Glomerular endothelial cell (primary cell): ENCODE measurements around the gene HSPA12A. TPM values are rescaled to one million over a fixed set of nuclear protein-coding genes. Genes with fewer than 3 reads are reported as not detected.
"Not testable (repeated sequence)": the region's sequence is repeated elsewhere in the genome, so short reads cannot be mapped to it uniquely, and the experiment has no call there.

ENCODE experiments used
- DNase-seq: peaks from one replicate; pipeline ENCODE4 v3.0.0-alpha.2; 2011; ENCODE audit warnings: low read depth, low spot score; ENCODE audit errors: extremely low read depth
- total RNA-seq: library from RNA; depleted of rRNA; stranded (reverse); fragments of >200 nt; gene quantifications from 2 replicates; pipeline ENCODE4 v1.2.3, GENCODE V29; 2015

HSPA12A gene
- total RNA-seq, 1 donor from 2014 or later, result 0.76 TPM

DNA sequence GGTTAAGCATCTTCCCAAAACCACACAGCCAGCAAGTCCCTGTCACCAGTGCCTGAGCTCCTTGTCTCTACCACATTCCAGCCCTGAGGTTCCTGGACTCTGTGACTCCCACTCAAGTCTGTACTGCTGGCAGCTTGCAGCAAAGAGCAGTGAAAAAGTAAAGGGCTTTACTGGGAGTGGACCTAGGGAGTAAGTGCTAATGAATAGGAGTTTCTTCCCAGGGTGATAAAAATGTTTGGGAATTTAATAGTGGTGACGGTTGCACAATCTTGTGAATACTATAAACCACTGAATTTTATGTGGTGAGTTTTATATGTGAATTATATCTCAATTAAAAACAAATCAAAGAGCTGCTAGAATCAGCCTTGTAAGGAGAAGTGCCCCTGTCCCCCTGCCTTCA is 22.6 kb downstream of the HSPA12A start:
- no peak for DNase-seq

DNA sequence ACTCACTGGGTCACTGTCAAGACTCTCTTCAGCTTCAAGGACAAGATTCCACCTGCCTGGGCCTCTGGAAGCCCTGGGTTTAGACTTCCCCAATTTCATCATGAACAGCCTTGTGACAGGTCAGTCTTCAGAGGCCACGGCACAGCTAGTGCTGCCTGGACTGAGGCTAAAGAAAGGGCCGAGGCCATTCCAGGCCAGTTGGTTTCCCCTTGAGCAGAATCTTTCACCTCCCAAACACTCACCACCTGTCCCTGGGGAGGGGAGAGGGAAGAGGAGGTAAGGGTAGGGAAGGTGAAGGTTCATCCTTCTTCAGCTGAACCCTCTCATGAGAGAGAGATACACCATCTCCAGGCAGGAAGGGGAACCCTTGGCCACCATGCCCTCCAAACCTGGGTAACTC is 24.3 kb downstream of the HSPA12A start:
- no peak for DNase-seq

DNA sequence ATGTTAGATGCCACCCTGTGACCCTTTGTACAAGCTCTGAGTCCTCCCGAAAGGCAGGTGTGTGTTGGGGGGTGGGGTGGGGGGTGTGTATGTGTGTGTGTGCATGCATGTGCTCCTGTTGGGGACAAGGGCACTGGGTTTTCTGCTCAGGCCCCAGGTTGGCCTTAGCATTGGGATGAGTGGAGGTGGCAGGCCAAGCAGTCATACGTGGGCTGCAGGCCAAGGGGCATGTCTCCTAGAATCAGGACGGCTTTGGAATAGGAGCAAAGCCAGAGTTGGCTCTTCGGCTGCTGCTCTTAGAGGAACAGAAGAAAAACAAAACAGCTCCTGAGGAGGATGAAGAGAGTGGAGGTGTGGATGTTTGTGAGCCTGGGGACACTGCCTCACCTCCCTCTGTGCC is 26.0 kb downstream of the HSPA12A start:
- no peak for DNase-seq

DNA sequence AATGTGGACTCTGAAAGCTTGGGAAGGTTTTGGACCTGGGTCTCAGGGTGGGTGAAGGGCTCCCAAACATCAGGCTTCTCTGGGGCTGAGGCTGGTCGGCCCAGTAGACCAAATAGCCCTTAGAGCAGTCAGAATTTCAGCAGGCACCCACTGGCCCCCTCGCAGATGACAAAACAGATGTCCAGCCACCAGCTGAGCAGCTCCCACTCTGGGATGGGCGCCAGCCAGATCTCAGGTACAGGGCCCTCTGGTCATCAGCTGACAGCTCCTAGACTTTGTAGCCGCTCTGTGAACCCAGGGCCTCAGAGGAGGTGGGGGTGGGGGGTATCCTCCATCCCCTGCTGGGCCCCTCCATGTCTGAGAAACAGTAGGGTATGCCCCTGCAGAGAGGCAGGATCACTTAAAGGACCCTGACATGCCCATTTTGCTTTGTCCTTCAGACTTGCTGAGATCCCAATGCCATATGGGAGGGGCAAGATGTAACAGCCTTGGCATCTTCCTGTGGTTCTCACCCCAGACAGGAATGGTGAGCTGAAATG is 26.5 kb downstream of the HSPA12A start:
- no peak for DNase-seq

DNA sequence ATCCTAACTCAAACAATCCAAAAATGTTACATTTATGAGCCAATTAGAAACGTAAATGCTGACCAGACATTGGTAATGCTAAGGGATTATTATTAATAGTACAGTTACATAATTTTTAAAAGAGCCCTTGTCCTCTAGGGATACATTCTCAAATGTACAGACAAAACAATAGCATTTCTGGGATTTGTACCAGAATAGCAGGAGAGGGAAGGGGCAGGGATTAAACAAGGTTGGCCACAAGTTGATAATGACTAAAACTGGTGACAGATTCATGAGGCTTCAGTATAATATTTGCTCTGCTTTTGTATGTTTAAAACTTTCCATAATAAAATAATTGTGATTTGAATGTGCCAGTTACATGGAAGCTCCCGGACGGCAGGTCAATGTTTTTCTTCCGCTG is 27.0 kb downstream of the HSPA12A start:
- no peak for DNase-seq

DNA sequence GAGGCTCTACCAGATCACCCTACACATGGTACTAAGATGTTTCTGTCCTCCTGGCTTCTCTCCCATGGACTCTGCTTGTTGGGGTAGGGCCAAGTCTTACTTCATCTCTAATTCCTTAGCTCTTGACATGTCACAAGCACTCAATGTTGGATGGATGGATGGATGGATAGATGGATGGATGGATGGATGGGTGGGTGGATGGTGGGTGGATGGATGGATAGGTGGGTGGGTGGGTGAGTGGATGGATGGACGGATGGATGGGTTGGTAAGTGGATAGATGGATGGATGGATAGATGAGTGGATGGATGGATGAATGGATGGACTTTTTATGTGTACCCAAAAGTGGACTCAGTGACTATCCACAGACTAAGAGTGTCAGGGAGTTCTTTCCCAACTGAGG is 28.5 kb downstream of the HSPA12A start:
- DNase-seq, result no peak

DNA sequence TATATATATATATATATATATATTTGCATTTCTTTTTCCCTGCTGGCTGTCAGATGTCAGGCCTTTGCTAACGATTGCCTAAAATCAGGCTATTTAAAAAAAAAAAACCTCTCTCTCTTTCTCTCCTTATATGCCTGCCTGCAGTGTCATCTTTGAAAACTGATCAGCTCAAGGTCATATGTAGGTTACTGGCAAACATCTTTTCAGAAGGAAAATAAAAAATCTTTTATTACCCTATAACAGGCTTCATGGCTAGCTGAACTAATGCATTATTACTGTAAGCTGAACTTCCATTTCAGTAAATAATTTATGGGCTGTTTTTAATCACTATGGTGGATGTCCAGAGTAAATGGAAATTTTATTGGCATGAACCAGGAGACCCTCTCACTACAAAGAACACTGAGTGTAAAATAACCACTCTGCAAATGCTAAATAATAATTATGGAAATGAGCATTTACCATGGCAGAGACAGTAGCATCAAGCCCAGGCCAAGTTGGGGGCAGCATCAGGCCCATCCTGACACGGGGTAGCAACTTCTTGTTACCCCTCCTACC is 29.3 kb downstream of the HSPA12A start:
- DNase-seq, result no peak

DNA sequence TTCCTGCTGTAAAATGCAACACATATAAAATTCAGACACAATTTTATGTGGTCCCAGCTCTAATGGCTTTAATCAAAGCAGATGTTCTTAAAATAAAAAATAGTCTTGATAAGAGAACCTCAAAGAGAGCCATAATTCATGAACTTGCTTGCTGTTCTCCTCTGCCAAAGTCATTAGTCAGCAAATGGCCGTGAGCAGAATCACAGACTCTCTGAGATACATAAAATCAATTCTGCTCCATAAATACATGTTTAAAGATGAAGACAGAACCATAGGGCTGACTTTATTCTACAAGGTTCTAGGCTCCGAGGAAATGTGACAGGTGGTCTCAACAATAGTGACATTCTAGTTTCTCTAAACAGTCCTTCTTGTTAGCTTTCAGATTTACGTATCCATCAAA is 29.8 kb downstream of the HSPA12A start:
- no peak for DNase-seq

DNA sequence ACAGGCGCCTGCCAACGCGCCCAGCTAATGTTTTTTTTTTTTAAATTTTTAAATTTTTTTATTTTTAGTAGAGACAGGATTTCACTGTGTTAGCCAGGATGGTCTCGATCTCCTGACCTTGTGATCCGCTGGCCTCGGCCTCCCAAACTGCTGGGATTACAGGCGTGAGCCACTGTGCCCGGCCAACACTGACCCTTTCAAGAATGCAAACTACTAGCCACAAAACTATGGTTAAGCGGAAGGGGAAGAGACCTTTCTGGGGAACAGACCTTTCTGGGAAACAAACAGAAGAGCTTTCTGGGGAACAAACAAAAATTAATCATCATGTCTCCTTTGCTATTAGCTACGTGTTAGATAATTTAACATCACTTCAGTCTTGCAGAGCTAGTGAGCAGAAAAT is 30.6 kb downstream of the HSPA12A start:
- not testable (repeated sequence) for DNase-seq

DNA sequence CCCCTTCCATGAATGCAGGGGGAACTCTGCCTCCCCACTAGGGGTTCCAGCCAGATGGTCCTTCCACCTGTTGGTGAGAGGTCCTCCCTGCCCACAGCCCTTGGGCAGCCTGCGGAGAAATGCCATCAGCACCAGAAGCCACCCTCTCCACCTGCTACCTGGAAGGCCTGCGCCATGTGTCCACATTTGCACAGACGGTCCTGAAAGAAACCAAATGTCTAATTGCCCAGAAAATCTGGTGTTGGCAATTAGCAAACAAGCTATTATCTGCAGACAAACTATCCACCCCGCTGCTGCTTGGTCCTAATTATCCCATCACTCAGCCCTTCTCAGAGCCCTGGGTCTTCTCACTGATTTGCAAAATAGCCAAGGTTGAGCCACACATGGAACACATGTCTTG is 32.3 kb downstream of the HSPA12A start:
- DNase-seq, result no peak

DNA sequence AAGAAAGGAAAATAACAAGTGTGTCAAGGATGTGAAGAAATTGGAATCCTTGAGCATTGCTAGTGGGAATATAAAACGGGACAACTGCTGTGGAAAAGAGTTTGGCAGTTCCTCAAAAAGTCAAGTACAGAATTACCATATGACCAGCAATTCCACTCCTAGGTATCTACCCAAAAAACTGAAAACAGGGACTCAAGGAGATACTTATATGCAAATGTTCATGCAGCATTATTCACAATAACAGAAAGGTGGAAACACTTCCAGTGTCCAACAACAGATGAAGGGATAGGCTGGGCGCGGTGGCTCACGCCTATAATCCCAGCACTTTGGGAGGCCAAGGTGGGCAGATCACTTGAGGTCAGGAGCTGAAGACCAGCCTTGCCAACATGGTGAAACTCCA is 33.5 kb downstream of the HSPA12A start:
- no peak for DNase-seq

DNA sequence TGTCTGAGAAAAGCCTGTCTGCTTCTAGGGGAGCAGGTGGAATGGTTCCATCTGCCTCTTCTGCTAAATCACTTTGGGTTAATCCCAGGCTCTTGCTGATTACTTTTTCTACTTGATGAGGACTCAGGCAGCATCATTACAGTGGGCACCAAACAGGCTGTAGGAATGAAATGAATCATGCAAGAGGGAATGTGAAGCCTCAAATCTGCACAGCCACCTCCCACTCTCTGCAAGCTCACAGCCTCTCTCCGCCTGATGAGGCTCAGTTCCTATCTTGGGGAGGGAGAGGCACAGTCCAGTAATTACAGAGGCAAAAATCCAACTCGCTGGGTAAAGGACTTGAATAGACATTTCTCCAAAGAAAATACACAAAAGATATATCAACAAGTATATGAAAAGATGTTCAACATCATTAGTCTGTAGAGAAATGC is 34.0 kb downstream of the HSPA12A start:
- no peak for DNase-seq

DNA sequence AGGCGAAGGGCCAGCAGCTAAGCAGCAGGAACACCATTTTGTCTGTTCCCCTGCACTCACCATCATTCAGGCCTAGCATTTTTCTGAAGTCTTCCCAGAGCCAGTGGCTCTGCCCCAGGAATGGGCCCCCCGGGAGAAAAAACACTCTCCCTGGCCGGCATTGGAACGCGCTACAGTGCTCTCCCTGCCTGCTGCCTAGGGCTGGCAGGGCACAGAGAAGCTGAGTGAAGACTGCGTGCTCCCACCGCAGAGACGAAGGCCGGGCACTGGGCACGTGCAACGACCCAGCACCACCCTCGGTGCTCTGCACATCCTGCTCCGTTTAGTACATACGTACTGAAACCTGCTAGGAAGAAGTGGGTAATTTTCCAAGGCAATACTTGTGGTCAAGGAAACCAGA is 34.4 kb downstream of the HSPA12A start:
- no peak for DNase-seq

DNA sequence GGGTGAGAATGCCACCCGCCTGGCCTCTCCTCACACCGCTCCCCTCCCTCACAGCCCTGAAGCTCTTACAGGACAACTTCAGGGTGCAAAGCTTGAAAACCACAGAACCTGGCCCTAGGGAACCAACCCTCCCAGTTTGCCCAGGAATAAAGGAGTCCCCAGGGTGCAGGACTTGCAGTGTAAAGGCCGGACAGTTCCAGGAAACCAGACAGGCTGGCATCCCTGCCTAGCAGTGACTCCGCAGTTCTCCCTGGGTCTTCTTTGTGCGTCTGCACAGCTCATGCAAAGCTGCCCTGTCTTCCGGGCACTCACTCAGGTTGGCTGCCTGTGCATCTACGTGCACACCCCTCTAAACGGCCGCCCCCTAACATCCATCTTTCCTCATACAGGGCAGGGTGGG is 36.1 kb downstream of the HSPA12A start:
- no peak for DNase-seq

DNA sequence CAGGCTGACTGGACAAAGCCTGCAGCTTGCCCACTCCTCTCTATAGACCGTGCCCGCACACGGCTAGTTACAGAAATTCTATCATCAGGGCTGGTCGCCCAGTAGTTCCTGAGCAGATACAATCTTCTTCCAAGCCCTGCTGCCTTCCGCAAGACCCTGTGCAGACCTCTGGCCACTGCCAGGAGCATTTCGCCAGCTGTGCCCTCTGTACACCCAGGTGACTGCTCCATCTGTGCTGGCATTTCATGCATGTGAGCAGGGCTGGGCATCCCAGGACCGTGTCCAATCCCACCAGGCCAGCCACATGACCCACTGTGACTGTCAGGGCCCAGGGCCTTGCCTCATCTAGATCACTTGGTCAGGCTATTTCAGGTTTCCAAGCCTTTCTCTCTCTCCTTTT is 36.9 kb downstream of the HSPA12A start:
- no peak for DNase-seq

DNA sequence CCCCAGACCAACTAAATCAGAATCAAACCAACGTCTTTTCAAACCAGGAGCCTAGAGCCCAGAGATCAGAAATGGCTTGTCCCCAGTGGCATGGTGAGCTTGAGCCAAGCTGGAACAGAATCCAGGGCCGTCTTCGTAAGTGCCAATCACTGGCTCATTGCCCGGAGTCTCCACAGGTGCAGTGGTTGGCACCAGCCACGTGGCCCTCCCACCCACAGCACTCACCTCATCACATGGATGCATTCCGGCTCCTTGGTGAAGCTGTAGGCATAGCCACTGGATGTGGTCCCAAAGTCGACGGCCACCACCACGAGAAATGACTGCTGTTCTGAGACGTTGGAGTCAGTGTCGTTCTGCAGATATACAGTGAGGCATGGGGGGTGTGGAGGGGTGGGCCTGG is 37.4 kb downstream of the HSPA12A start:
- DNase-seq, result no peak

DNA sequence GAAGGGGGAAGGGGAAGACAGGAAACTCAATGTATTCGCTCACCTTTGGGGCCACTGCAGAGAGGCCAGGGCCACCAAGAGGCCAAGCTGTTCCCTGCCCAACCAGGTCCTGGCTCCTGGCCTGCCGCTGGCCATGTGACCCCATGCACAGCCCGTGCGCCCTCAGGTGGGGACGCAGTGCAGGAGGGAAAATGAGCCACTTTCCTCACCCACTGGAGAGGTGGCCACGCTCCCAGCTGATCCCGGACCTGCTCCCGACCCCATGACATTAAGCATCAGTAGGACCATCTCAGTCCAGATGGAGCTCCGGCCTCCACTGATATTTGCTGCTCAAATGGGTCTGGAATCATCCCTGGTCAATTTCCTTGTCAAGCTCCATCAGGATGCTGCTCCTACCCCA is 40.2 kb downstream of the HSPA12A start:
- DNase-seq, result no peak

DNA sequence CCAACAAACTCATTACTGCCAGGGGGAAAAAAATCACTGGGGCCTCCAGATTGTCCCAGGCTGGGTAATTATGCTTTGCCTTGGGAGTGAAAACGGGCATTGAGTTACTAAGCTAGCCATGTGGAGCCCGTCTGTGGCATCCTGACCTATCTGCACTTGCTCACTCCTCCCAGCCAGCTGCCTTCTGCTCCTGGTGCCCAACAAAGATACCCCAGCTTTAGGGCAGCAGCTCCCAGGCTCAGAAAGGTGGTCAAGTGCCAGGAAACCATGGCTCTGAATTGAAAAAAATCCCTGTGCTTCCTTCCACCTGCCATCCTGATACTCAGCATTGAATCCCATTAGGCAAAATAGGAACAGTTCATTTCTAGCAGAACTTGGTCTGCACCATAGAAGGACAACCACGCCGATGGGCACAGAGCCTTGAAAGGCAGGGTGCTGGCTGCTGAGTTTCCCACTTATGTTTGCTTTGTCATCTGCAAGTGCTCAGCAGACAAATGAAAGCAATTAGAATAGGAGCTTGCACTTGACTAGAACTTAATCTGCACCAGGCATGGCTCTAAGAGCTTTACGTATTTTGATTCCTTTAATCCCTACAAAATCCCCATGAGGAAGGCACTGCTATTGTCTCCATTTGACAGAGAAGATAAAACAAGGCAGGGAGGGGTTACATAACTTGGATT is 42.8 kb downstream of the HSPA12A start:
- DNase-seq, result no peak

DNA sequence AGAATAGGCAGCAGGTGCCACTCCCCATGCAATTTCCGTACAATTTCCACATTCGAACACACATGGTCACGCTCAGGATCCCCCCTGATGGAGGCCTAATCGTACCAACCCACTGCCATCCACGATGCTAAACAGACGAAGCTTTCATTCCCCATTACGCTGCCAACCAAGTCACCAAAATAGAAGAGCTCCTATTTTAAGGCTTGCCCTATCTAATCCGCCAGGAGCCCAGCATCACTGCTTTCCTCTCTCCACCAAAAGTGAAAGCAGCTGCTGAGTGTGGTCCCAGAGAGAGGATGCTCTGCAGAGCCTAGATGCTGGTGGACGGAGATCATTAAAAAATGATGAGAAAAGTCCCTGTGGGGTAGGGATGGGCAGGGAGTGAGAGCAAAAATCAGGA is 43.3 kb downstream of the HSPA12A start:
- no peak for DNase-seq

DNA sequence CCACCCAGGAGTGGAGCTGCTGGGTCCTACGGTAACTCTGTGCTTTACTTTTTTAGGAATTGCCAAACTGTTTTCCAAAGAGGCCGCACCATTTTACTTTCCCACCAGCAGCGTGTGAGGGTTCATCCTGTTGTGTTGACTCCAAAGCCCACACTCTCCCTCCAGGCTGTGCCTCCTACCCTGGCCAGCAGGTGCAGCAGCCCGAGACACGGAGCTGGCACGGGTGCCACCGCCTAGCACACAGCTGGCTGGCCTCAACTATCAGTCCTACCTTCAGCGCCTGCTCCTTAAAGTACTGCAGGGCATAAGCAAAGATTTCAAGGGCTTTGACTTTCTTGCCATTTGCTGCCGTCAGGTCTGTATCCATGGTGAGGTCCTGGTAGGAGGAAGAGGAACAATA is 44.0 kb downstream of the HSPA12A start:
- no peak for DNase-seq

DNA sequence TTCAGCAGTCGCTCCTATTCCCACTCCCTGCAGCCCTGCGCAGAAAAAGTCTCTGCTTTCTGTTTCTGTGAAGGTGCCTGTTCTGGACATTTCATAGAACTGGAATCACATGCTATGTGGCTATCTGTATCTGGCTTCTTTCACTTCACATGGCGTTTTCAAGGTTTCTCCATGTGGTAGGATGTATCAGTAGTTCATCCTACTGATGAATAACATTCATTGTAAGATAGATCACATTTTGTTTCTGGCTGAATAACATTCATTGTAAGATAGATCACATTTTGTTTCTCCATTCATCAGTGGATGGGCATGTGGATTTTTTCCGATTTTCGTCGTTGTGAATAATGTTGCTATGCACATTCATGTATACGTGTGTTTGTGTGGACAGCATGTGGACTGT is 44.5 kb downstream of the HSPA12A start:
- DNase-seq, result no peak

DNA sequence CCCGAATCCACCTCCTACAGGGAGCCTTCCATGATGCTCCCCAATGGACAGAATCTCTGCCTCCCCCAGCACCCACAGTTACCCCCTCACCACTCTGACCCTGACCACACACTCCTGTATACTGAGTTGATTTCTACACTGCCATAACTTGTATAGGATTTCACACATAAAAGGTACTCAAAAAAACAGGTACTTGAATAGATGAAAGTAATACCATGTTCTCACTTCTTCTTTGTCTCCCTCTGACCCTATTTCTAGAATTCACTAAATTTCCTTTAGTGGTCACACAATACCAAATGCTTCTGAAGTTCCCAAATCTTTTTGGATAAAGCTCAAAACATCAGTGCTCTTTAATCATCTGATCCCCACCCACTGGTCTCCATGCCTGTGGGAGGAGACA is 45.4 kb downstream of the HSPA12A start:
- DNase-seq, result no peak

DNA sequence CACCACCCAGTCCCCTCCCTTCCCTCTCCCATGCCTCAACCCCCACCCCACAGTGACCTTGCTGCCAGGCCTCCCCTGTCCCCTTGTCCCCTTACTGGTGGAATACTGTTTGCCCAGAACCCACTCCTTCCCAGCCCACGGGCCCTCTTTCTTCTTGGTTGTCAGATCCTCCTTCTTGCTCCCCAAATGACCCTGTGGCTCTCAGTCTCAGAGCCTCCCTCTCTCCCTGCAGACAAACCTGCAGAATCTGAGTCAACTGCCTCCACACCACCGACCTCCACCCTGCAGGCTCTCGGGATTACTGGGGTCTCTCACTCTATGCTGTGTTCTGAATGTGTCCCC is 47.5 kb downstream of the HSPA12A start:
- DNase-seq, result no peak
